ENCODE results near the gene ZNF747. TPM values are rescaled to one million over a fixed set of nuclear protein-coding genes. Genes with fewer than 3 reads are reported as not detected.

Gene ZNF747
- total RNA-seq, 2 donors from 2014 or later, result 15.8 to 22.6 TPM

- no peak for DNase-seq (ENCODE audit: low spot score)
- WGBS, result 90% methylated on average over 21 of the region's 21 CpGs
- H3K9me3 ChIP-seq, result no peaks in the 10 kb centered on the region
- H3K27me3 ChIP-seq (replicated peaks; ENCODE audit: insufficient read depth), result no peaks in the 10 kb centered on the region
- H3K4me1 ChIP-seq (replicated peaks), result no peaks in the 10 kb centered on the region
- peaks cover 0 to 9% of the 10 kb centered on the region in 2 donors for H3K36me3 ChIP-seq
- H3K4me3 ChIP-seq, result peak overlapping the region; percentile 80 to 81
- H3K27ac ChIP-seq, result peak overlapping the region; percentile 93
- intact Hi-C loops (cut with DNase I), result loop anchor here (2.0 kb wide), 1 partner anchor 24 kb away; the partner anchor contains the start of gene ZNF747
- TF ChIP-seq, protein P1, sequence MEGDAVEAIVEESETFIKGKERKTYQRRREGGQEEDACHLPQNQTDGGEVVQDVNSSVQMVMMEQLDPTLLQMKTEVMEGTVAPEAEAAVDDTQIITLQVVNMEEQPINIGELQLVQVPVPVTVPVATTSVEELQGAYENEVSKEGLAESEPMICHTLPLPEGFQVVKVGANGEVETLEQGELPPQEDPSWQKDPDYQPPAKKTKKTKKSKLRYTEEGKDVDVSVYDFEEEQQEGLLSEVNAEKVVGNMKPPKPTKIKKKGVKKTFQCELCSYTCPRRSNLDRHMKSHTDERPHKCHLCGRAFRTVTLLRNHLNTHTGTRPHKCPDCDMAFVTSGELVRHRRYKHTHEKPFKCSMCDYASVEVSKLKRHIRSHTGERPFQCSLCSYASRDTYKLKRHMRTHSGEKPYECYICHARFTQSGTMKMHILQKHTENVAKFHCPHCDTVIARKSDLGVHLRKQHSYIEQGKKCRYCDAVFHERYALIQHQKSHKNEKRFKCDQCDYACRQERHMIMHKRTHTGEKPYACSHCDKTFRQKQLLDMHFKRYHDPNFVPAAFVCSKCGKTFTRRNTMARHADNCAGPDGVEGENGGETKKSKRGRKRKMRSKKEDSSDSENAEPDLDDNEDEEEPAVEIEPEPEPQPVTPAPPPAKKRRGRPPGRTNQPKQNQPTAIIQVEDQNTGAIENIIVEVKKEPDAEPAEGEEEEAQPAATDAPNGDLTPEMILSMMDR (IDR thresholded peaks at IDR 0.05), result no peak
- TF ChIP-seq POLR2A (IDR thresholded peaks at IDR 0.05) (no peak), POLR2AphosphoS5 (IDR thresholded peaks at IDR 0.05) (no peak)
Observed at GRCh38 chr16:30558789-30559377, 24.2 kb upstream of the ZNF747 start.

DNA sequence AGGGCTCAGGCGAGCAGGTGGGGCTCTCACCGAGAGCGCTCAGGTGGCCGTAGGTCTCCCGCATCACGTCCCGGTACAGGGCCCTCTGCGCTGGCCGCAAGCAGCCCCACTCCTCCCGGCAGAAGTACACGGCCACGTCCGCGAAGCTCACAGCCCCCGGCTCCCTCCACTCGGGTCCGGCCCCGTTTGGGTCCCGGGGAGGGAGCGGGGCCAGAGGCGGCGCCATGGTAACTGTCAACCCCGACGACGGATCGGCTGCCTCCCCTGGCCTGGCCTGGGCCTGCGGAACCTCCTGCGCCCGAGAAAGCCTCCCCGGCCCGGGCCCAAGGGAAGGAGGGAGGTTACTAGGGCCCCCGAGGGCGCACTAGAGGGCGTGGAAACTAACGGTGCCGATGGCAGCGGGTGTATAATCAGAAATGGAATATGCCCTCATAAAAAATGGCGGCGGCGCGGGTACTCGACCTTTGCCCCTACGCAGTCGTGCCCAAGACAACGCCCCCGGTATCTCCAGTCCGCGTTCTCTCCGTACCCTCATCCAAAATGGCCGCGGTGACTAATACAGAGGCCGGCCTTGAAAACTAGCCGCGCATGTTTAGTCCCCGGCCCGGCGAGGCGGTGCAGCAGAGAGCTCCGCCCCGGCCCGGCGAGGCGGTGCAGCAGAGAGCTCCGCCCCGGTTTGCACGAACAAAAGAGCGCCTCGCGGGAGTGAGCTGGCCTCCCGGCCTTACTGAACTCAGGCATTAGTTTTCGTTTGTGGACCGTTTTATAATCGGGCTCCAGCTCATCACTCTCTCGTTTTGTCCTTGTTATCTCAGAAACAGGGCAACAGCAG, 23.5 kb upstream of the ZNF747 start, which contains the start of gene ZNF764:
Gene ZNF764, minus strand, starts transcription at position 418 of the 832 bp plus-strand sequence. Its CDS starts 192 bp downstream, at position 226.
- peak; percentile 99 for DNase-seq (ENCODE audit: low spot score)
- under 1% methylated on average over 74 of the region's 74 CpGs for WGBS
- Histone ChIP-seq H3K36me3 (peaks cover 0 to 9% of the 10 kb centered on the region in 2 donors), H3K9me3 (no peaks in the 10 kb centered on the region), H3K4me3 (peak within 1 kb of the TSS; percentile 80 to 81), H3K27me3 (replicated peaks; ENCODE audit: insufficient read depth) (no peaks in the 10 kb centered on the region), H3K27ac (peak within 1 kb of the TSS; percentile 93), H3K4me1 (replicated peaks) (no peaks in the 10 kb centered on the region)
- TF ChIP-seq POLR2A (IDR thresholded peaks at IDR 0.05) (peak; percentile 51), POLR2AphosphoS5 (IDR thresholded peaks at IDR 0.05) (peak; percentile 97)
- TF ChIP-seq, protein P1 (IDR thresholded peaks at IDR 0.05), result peak in 1 of 4 experiments; percentile 25
- intact Hi-C loops (cut with DNase I), result loop anchor here (2.0 kb wide), 1 partner anchor 23 kb away; the partner anchor contains the start of gene ZNF747

GRCh38 chr16:30557707-30557956, 23.0 kb upstream of the ZNF747 start:
- intact Hi-C loops (cut with DNase I), result no loop called here
- no peak for DNase-seq (ENCODE audit: low spot score)
- H3K4me3 ChIP-seq, result peak overlapping the region; percentile 80 to 81
- WGBS, result 0% methylated on average over 17 of the region's 17 CpGs
- H3K4me1 ChIP-seq (replicated peaks), result no peaks in the 10 kb centered on the region
- H3K9me3 ChIP-seq, result no peaks in the 10 kb centered on the region
- peaks cover 0 to 9% of the 10 kb centered on the region in 2 donors for H3K36me3 ChIP-seq
- no peaks in the 10 kb centered on the region for H3K27me3 ChIP-seq (replicated peaks; ENCODE audit: insufficient read depth)
- peak overlapping the region; percentile 93 for H3K27ac ChIP-seq
- TF ChIP-seq, protein P1 (IDR thresholded peaks at IDR 0.05), result peak in 1 of 4 experiments; percentile 14
- TF ChIP-seq POLR2AphosphoS5 (IDR thresholded peaks at IDR 0.05), result no peak

DNA sequence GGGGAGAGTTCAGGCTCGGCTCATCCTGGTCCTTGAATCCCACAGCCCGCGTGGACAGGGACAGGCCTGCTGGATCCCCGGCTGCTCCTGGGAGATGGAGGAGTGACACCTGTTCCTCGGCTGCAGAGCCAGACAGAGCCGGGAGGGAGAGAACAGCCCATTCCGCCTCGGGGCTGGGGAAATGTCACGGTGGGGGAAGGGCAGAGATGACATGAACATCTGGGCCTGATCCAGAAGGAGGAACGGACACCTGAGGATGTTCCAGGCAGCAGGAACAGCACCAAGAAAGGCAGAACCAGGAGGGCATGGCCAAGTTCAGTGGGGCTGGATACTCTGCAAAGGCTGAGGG, 21.4 kb upstream of the ZNF747 start:
- H3K4me1 ChIP-seq (replicated peaks), result no peaks in the 10 kb centered on the region
- H3K36me3 ChIP-seq, result peaks cover 0 to 9% of the 10 kb centered on the region in 2 donors
- intact Hi-C loops (cut with DNase I), result no loop called here
- TF ChIP-seq POLR2AphosphoS5 (IDR thresholded peaks at IDR 0.05) (no peak), POLR2A (IDR thresholded peaks at IDR 0.05) (no peak)
- TF ChIP-seq, protein P1 (IDR thresholded peaks at IDR 0.05), result no peak
- H3K9me3 ChIP-seq, result no peaks in the 10 kb centered on the region
- H3K27me3 ChIP-seq (replicated peaks; ENCODE audit: insufficient read depth), result no peaks in the 10 kb centered on the region
- no peak overlapping the region for H3K27ac ChIP-seq
- no peak for DNase-seq (ENCODE audit: low spot score)
- H3K4me3 ChIP-seq, result no peak overlapping the region
- WGBS, result 40% methylated on average over 10 of the region's 10 CpGs

All from prostate gland (tissue), 2 donors.